K562 (cell line): Measurements from ENCODE around the gene SCG3. TPM values are rescaled to one million over a fixed set of nuclear protein-coding genes. Genes with fewer than 3 reads are reported as not detected.
A peak's percentile ranks its signal among the peaks of the same experiment; 100 is the strongest.

Source experiments
- ATAC-seq: fragments of 200-7000 bp; cut with Tn5 transposase; 3 replicates; pipeline ENCODE4 v1.9.1; 2020; ENCODE audit warnings: moderate library complexity
- BruUV-seq: library from RNA; stranded (reverse); fragments of 400-500 nt; replicated peaks from 2 replicates; lab custom pipeline; 2021; lab: Mats Ljungman, UMichigan
- CTCF ChIA-PET: fragments of 300-600 bp; formaldehyde crosslinking; extraction: SDS; loops from one replicate; lab custom pipeline; 2021; ENCODE audit warnings: low intra/inter-chr PET ratio; lab: Yijun Ruan, JAX
- POLR2A ChIA-PET: fragments of 300-600, 350-650 bp; sonication (Branson Sonifier 250); formaldehyde crosslinking; extraction: SDS; loops from one replicate; lab custom pipeline; 2021; ENCODE audit warnings: antibody characterized with exemption, inconsistent platforms; lab: Yijun Ruan, JAX
- DNase-seq, 4 experiments: peaks; one replicate each; pipeline versions ENCODE4 v3.0.0 to v3.0.0-alpha.2; 2011 to 2018; ENCODE audit warnings: low spot score in 3 of 4, mixed read lengths in 3 of 4; ENCODE audit errors: extremely low read depth in 1 of 4
- FAIRE-seq: peaks from 2 replicates; lab custom pipeline; 2011; peaks lifted over from hg19 to GRCh38; lab: Jason Lieb, UNC
- H2AFZ ChIP-seq: 2 replicates; pipeline ENCODE4 v1.6.0; 2011; ENCODE audit warnings: low read depth, low read length, control low read depth, inconsistent platforms
- H3K27ac ChIP-seq: fragments of 200-600 bp; 3 replicates; pipeline ENCODE4 v1.8.0; 2011; ENCODE audit warnings: low read depth, mild to moderate bottlenecking, control low read depth, inconsistent platforms, low read length, moderate library complexity, mixed read lengths; ENCODE audit errors: extremely low read depth
- H3K27me3 ChIP-seq, 2 experiments: fragments of 300-600 bp in 1 of 2; 2 replicates in 1 of 2; 3 replicates in 1 of 2; pipeline versions ENCODE4 v1.6.0 to v1.8.0; 2011; ENCODE audit warnings: inconsistent platforms in 2 of 2, low read length in 2 of 2, mild to moderate bottlenecking in 1 of 2, mixed read lengths in 1 of 2, moderate library complexity in 1 of 2; ENCODE audit not compliant: control insufficient read depth in 2 of 2, insufficient read depth in 2 of 2
- H3K36me3 ChIP-seq: fragments of 300-600 bp; 3 replicates; pipeline ENCODE4 v1.8.0; 2011; ENCODE audit warnings: mild to moderate bottlenecking, low read length, inconsistent platforms; ENCODE audit not compliant: control insufficient read depth, insufficient read depth
- H3K4me1 ChIP-seq, 2 experiments: fragments of 200-600 bp in 1 of 2; replicated peaks in 1 of 2; 2 replicates in 1 of 2; 3 replicates in 1 of 2; pipeline versions ENCODE4 v1.5.1 to v1.8.0; 2011; ENCODE audit warnings: inconsistent platforms in 2 of 2, low read length in 2 of 2, mild to moderate bottlenecking in 1 of 2, mixed read lengths in 1 of 2, moderate library complexity in 1 of 2; ENCODE audit not compliant: control insufficient read depth in 2 of 2, insufficient read depth in 2 of 2
- H3K4me2 ChIP-seq: 2 replicates; pipeline ENCODE4 v1.6.1; 2011; ENCODE audit warnings: low read length, control low read depth, inconsistent platforms, mixed read lengths; ENCODE audit not compliant: insufficient read depth
- H3K4me3 ChIP-seq: fragments of 200-600 bp; sonication (generic), shearing (Covaris generic); 2 replicates; pipeline ENCODE4 v1.5.1; 2016; ENCODE audit warnings: control low read depth, inconsistent platforms
- H3K79me2 ChIP-seq: fragments of 200-600 bp; 3 replicates; pipeline ENCODE4 v1.8.0; 2011; ENCODE audit warnings: low read length, inconsistent platforms; ENCODE audit not compliant: control insufficient read depth, insufficient read depth
- H3K9ac ChIP-seq, 2 experiments: 2 replicates each; pipeline versions ENCODE4 v1.6.0 to v1.6.1; 2011; ENCODE audit warnings: low read depth in 2 of 2, low read length in 2 of 2, control low read depth in 1 of 2, inconsistent platforms in 1 of 2, mild to moderate bottlenecking in 1 of 2, mixed read lengths in 1 of 2; ENCODE audit not compliant: insufficient read depth in 1 of 2
- H3K9me1 ChIP-seq: one replicate; pipeline ENCODE4 v1.6.0; 2011; ENCODE audit warnings: inconsistent platforms, mild to moderate bottlenecking, low read length, moderate library complexity; ENCODE audit not compliant: control insufficient read depth, insufficient read depth
- H3K9me3 ChIP-seq: replicated peaks from 2 replicates; pipeline ENCODE4 v1.5.1; 2011; ENCODE audit warnings: low read depth, low read length, inconsistent platforms; ENCODE audit not compliant: control insufficient read depth, insufficient read depth
- H4K20me1 ChIP-seq: replicated peaks from 2 replicates; pipeline ENCODE4 v1.6.1; 2011; ENCODE audit warnings: low read length, inconsistent platforms, mixed read lengths; ENCODE audit not compliant: control insufficient read depth, insufficient read depth
- CXXC5 ChIP-seq: fragments of 250-450 bp; sonication (Bioruptor Pico); IDR thresholded peaks from 2 replicates; pipeline ENCODE4 v1.8.0; 2022; ENCODE audit warnings: inconsistent platforms, mild to moderate bottlenecking, moderate library complexity
- HCFC1 ChIP-seq: IDR thresholded peaks from 2 replicates; pipeline ENCODE4 v1.6.1; 2012; ENCODE audit warnings: low read depth, low read length, improper control_type of control experiment
- HDAC1 ChIP-seq, 2 experiments: fragments of 450-650 bp; IDR thresholded peaks; 2 replicates each; pipeline ENCODE4 v1.6.1; 2016 to 2017; ENCODE audit warnings: inconsistent platforms in 1 of 2, mild to moderate bottlenecking in 1 of 2, moderate library complexity in 1 of 2
- KDM1A ChIP-seq, 2 experiments: fragments of 450-650 bp; IDR thresholded peaks; 2 replicates each; pipeline ENCODE4 v1.6.1; 2016; ENCODE audit warnings: mild to moderate bottlenecking in 2 of 2
- NR2C2 ChIP-seq, 2 experiments: fragments of 200-800 bp in 1 of 2; sonication (Bioruptor generic) in 1 of 2; sonication (generic) in 1 of 2; formaldehyde crosslinking in 1 of 2; IDR thresholded peaks; 2 replicates each; pipeline versions ENCODE4 v1.6.1 to v1.8.0; 2016 to 2022; ENCODE audit warnings: mild to moderate bottlenecking in 1 of 2, missing compliant biosample characterization in 1 of 2, missing genetic modification characterization in 1 of 2, missing genetic modification reagents in 1 of 2
- RFX7 ChIP-seq: fragments of 250-450 bp; sonication (Bioruptor Pico); IDR thresholded peaks from 2 replicates; pipeline ENCODE4 v1.5.1; 2021; ENCODE audit warnings: mild to moderate bottlenecking
- SMAD2 ChIP-seq: fragments of 150-350 bp; IDR thresholded peaks from 2 replicates; pipeline ENCODE4 v1.6.1; 2014; ENCODE audit warnings: low read depth, mild to moderate bottlenecking, low read length
- SMAD4 ChIP-seq: fragments of 250-450 bp; sonication (Bioruptor Pico); conservative IDR thresholded peaks from 2 replicates; pipeline ENCODE4 v1.8.0; 2021; ENCODE audit warnings: inconsistent platforms, mild to moderate bottlenecking, moderate library complexity
- SREBF1 ChIP-seq: fragments of 150-350 bp; IDR thresholded peaks from 2 replicates; pipeline ENCODE4 v1.6.1; 2014; ENCODE audit warnings: antibody characterized with exemption, low read depth, low read length, borderline replicate concordance
- UBTF ChIP-seq, 2 experiments: IDR thresholded peaks; 2 replicates each; pipeline ENCODE4 v1.6.1; 2012; ENCODE audit warnings: improper control_type of control experiment in 2 of 2, low read depth in 2 of 2, low read length in 2 of 2, borderline replicate concordance in 1 of 2
- ZBTB33 ChIP-seq: sonication (generic); formaldehyde crosslinking; IDR thresholded peaks from 2 replicates; pipeline ENCODE4 v1.8.1; 2023; ENCODE audit warnings: mild to moderate bottlenecking, missing genetic modification reagents
- ZNF766 ChIP-seq: fragments of 200-800 bp; sonication (Bioruptor generic); conservative IDR thresholded peaks from 2 replicates; pipeline ENCODE4 v1.6.1; 2016; ENCODE audit warnings: missing genetic modification characterization, missing compliant biosample characterization
- ZNF79 ChIP-seq: fragments of 250-450 bp; sonication (Bioruptor Pico); IDR thresholded peaks from 2 replicates; pipeline ENCODE4 v1.4.0; 2020; ENCODE audit warnings: low read depth, mild to moderate bottlenecking, moderate library complexity
- WGBS: fragments of 100-300 bp; shearing (Covaris generic); methylation state at CpG from one replicate; pipeline ENCODE4 v1.1.6; 2016; ENCODE audit warnings: low coverage, mixed read lengths; ENCODE audit not compliant: insufficient coverage; ENCODE audit errors: missing lambda C conversion rate; 5-methylcytosine and 5-hydroxymethylcytosine counted together
- in situ Hi-C: fragments of 300-500 bp; cut with MboI; formaldehyde crosslinking; loops from 4 replicates; pipeline ENCODE4 v1.15.0; 2018; ENCODE audit warnings: inconsistent platforms, mixed read lengths
- intact Hi-C: fragments of 100-400 bp; cut with micrococcal nuclease; formaldehyde crosslinking; loops from 2 replicates; pipeline ENCODE4 v1.14.2; 2022
- polyA plus RNA-seq, 8 experiments: library from polyadenylated mRNA; depleted of rRNA in 4 of 8; stranded (reverse) in 5 of 8; unstranded in 3 of 8; fragments of >200 nt; fragmentation: Nextera tagmentation in 2 of 8; fragmentation: Illumina TruSeq in 1 of 8; extraction: Ambion mirVana in 2 of 8; extraction: Trizol in 1 of 8; gene quantifications; 2 replicates each; pipeline versions ENCODE4 v1.2.1 to v1.2.3, GENCODE V29; 2011 to 2014; ENCODE audit warnings: inconsistent platforms in 1 of 8, missing spikeins in 1 of 8
- total RNA-seq, 7 experiments: library from RNA; depleted of rRNA in 6 of 7; stranded (reverse); fragments of >200 nt in 6 of 7; fragmentation: Illumina TruSeq in 2 of 7; extraction: Trizol in 2 of 7; gene quantifications; 2 replicates each; pipeline versions ENCODE4 v1.2.1 to v1.2.3, GENCODE V29; 2011 to 2021; ENCODE audit warnings: low replicate concordance in 1 of 7
- TF ChIP-seq, protein P1 (sequence below): conservative IDR thresholded peaks from 2 replicates; pipeline ENCODE4 v1.6.1; 2011; ENCODE audit warnings: low read depth, mild to moderate bottlenecking, low read length; ENCODE audit not compliant: control insufficient read depth

SCG3 gene
- total and polyA plus RNA-seq, 9 of the 15 experiments (the other 6 are each of a cell fraction or from before 2014, with no cell fraction given): 13.0 to 43.8 (median 21.0) TPM

- ChIA-PET POLR2A (interaction anchor here (0.6 kb wide), 2 partner anchors 14 kb away, joined by 3 to 4 read pairs; partner anchors contain the start of gene LYSMD2), CTCF (no interaction called here)
- peak within 1 kb of the TSS; percentile 16 to 90; a peak in 3 of 4 replicates for H3K9ac ChIP-seq
- no peak for FAIRE-seq
- no peaks in the 10 kb centered on the region for H3K9me3 ChIP-seq
- 16% methylated on average over 45 of the region's 65 CpGs for WGBS
- H3K79me2 ChIP-seq: no peaks in the 10 kb centered on the region; the same call in 2 of the 3 replicates
- BruUV-seq: no TSS peak
- peak within 1 kb of the TSS; percentile 92 for H2AFZ ChIP-seq
- H3K36me3 ChIP-seq: no peaks in the 10 kb centered on the region; the same call in 1 of the 3 replicates
- in situ Hi-C loops: no loop called here
- H3K9me1 ChIP-seq: no peaks in the 10 kb centered on the region
- H3K27me3 ChIP-seq: no peaks in the 10 kb centered on the region; a peak in 1 of 5 replicates
- intact Hi-C loops: no loop called here
- H4K20me1 ChIP-seq: no peaks in the 10 kb centered on the region
- peak; percentile 91 for ATAC-seq
- DNase-seq: peak; percentile 66 to 73 (median 70)
- peaks cover 13 to 17% of the 10 kb centered on the region in 2 experiments; a peak in 4 of 5 replicates for H3K4me1 ChIP-seq
- H3K4me2 ChIP-seq: peak within 1 kb of the TSS; percentile 80
- H3K27ac ChIP-seq: no peak within 1 kb of the TSS; the same call in 2 of the 3 replicates
- H3K4me3 ChIP-seq: peak within 1 kb of the TSS; percentile 64
- peak; percentile 87 for TF ChIP-seq HCFC1
- TF ChIP-seq SREBF1: no peak
- TF ChIP-seq HDAC1 (IDR thresholded peaks at IDR 0.05): peak in 1 of 2 experiments; percentile 31; a peak in 1 of 4 replicates
- TF ChIP-seq NR2C2 (CRISPR knock-in tag; IDR thresholded peaks at IDR 0.05): no peak
- TF ChIP-seq NR2C2 (tag; IDR thresholded peaks at IDR 0.05): peak; percentile 56
- TF ChIP-seq UBTF (IDR thresholded peaks at IDR 0.05; ENCODE audit: borderline replicate concordance in 1 of 2, low read depth in 2 of 2, low read length in 2 of 2): 0 out of 4 replicates have a peak, but pooled peaks of 1 of the 2 experiments have one; percentile 21
- TF ChIP-seq, protein P1, sequence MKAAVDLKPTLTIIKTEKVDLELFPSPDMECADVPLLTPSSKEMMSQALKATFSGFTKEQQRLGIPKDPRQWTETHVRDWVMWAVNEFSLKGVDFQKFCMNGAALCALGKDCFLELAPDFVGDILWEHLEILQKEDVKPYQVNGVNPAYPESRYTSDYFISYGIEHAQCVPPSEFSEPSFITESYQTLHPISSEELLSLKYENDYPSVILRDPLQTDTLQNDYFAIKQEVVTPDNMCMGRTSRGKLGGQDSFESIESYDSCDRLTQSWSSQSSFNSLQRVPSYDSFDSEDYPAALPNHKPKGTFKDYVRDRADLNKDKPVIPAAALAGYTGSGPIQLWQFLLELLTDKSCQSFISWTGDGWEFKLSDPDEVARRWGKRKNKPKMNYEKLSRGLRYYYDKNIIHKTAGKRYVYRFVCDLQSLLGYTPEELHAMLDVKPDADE: 0 out of 2 replicates have a peak, but pooled peaks have one; percentile 65
- TF ChIP-seq SMAD2: no peak
- no peak for TF ChIP-seq ZNF79 (CRISPR knock-in tag)
- peak; percentile 34 to 37; a peak in 2 of 4 replicates for TF ChIP-seq KDM1A (IDR thresholded peaks at IDR 0.05)
- peak; percentile 85 for TF ChIP-seq ZBTB33 (CRISPR knock-in tag)
- 0 out of 2 replicates have a peak, but pooled peaks have one; percentile 1 for TF ChIP-seq SMAD4 (CRISPR knock-in tag)
- peak; percentile 49; the same call in 1 of the 2 replicates for TF ChIP-seq ZNF766 (CRISPR knock-in tag)
- TF ChIP-seq RFX7 (CRISPR knock-in tag): no peak
- TF ChIP-seq CXXC5 (CRISPR knock-in tag): peak; percentile 65
Observed at GRCh38 chr15:51750792-51751696, 69.7 kb downstream of the SCG3 start, which contains the start of gene TMOD2. TMOD2 (plus strand) TSS chr15:51751597; CDS start chr15:51766442, 14,845 bp downstream.
